AG08395 (cell line): Measurements from ENCODE around the gene TMEM163.
"Not testable (repeated sequence)": the region's sequence is repeated elsewhere in the genome, so short reads cannot be mapped to it uniquely, and the experiment has no call there.

Experiments
- DNase-seq: peaks from one replicate; pipeline ENCODE4 v3.0.0; 2012; ENCODE audit warnings: mixed read lengths, low spot score

The TMEM163 gene

DNA sequence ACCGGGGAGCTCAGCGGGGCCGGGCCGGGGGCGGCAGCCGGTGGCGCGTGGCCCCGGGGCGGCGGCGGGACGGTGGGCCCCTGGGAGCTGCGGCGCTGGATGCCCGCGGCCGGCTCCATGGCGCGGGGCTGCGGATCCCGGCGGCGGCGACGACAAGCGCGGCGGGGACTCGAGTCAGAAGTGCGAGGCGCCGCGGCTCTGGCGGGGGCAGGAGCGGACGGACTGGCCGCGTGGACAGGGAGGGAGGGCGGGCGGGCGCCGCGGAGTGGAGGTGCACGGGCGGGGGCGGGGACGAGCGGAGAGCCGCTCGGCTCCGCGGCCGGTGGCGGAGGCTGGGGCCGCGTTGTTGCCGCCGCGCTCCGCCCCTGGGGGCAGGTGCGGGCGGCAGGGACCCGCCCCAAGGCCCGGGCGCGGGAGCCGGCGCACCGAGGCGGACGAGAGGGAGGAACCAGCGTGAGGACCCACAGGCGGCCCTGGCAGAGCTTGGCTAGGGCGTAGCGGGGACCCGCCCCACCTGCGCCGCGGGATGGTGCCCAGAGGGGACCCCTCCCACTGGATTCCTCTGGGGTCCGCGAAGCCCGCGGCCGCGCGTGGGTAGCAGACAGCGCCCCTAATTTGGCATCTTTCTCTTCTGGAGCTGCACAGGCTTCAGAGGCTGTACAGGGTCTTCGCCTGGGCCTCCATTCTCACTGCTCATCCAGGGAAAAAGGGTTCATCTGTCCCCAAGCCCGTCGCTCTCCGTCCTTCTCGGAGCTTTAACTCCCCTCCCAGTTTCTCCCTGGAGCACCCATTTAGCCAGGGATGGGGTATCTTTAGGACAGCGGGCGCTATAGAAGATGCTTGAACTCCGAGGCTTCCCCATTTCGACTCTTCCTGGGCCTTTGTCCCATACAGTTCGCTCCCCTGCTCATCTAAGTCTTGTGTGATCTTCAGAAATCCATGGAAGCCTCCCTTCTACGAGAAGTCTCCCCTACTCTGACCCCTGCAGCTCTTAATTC lies at the start of gene TMEM163:
Gene TMEM163, minus strand, starts transcription at position 184 of the 998 bp plus-strand sequence.
- DNase-seq: no peak

GRCh38 chr2:134766583-134766982 lies 47.8 kb upstream of the TMEM163 start:
- DNase-seq: no peak

DNA sequence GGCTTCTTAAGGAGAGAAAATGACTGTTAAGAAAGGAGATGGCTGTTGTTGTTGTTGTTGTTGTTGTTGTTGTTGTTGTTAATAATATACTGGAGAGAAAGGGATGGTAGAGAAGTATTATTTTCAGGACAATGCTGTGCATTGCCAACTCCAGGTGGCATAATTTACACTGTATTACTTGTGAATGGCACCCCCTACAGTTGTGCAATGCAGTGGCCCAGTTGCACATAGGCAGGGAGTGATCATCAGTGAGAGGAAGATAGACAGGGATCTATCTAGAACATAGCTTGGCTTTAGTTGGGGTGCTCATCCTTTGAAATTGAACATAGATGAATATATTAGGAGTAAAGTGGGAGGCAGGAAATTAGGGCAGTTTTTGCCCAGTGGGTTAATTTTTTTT lies 47.2 kb upstream of the TMEM163 start:
- no peak for DNase-seq

- no peak for DNase-seq
Measured at GRCh38 chr2:134764164-134764563, 45.4 kb upstream of the TMEM163 start.

DNA sequence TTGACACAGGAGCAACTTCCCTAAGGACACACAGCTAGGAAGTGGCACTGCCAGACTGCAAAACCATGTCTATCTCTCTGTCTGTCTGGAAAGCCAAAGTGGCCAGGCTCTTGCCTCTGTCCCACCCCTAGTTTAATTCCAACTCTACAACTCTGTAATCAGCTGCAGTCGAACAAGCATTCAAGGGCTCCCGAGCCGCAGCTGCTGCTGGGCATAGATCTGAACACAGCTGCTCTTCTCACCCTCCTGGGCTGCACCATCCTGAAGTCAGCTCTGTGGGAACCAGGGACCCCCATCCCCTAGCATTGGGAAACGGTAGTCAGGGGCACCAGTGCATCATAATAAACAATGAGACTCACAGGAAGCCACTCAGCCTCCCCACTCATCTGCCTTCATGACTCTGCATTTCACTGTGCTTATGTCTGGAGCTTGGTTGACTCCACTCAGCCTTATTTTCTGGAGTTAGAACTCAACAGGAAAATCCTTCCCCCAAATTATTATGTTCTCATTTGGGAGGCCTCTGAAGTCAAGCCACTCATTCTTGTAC lies 44.4 kb upstream of the TMEM163 start:
- no peak for DNase-seq

- DNase-seq: no peak
Measured at GRCh38 chr2:134762508-134762907, 43.7 kb upstream of the TMEM163 start.

- DNase-seq: no peak
Measured at GRCh38 chr2:134760385-134760784, 41.6 kb upstream of the TMEM163 start.

DNA sequence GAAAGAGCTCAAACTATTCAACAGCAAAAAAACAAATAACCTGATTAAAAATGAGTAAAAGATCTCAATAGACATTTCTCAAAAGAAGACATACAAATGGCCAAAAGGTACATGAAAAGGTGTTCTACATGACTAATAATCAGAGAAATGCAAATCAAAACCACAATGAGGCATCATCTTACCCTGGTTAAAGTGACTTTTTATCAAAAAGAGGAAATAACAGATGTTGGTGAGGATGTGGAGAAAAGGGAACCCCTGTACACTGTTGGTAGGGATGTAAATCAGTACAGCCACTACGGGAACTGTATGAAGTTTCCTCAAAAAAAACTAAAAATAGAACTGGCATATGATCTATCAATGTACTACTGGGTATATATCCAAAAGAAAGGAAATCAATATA lies 39.8 kb upstream of the TMEM163 start:
- no peak for DNase-seq

GRCh38 chr2:134751981-134752380 lies 33.2 kb upstream of the TMEM163 start:
- not testable (repeated sequence) for DNase-seq

GRCh38 chr2:134745546-134745945 lies 26.7 kb upstream of the TMEM163 start:
- no peak for DNase-seq

- DNase-seq: no peak
Measured at GRCh38 chr2:134745023-134745422, 26.2 kb upstream of the TMEM163 start.

DNA sequence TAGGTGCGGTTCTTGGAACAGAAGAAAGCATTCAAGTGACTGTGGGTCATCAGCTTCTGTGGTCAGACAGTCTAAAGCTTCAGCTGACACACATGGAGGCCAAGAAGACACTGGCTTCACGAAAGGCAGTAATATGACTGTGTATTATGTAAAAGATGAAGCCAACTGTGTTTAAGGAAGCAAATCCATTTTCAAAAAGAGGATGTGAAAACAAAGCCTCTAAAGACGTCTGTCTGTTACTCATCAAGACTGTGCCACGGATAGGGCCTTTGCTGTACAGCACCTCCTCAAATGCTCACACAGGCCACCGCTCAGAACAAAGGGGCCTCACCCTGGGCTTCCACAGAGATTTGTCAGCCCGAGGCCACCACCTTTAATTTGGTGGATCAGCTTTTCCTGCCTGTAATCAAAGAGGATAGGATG lies 21.1 kb upstream of the TMEM163 start:
- no peak for DNase-seq

DNA sequence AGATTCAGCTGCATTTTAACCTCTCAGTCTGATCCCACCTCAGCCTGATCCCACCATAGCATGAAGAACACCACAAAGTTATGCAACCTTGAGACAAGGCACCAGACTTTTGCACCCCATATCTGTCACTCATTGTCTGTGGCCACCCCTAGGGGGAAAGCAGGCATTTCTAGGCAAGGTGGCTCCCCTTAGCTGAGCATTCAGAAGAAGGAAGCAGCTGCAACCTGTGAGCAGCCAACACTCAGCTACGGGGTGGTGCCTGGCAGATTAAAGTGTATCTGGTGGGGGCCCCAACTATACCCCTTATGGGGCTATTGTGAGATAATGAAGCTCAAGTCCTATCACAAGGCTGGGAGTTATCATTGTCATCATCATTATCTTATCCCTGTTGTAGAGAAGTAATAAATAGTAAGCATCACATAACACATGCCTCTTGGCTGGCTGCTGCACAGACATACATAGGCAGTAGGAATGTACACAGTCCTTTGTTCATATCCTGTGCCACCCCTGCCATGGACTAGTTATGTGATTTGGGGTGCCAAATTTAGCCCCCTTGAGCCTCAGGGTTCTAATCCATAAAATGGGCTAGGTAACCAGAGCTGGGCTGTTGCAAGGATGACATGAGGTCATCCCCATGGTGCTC lies 20.6 kb upstream of the TMEM163 start:
- no peak for DNase-seq

GRCh38 chr2:134738141-134738870 lies 19.5 kb upstream of the TMEM163 start:
- no peak for DNase-seq

DNA sequence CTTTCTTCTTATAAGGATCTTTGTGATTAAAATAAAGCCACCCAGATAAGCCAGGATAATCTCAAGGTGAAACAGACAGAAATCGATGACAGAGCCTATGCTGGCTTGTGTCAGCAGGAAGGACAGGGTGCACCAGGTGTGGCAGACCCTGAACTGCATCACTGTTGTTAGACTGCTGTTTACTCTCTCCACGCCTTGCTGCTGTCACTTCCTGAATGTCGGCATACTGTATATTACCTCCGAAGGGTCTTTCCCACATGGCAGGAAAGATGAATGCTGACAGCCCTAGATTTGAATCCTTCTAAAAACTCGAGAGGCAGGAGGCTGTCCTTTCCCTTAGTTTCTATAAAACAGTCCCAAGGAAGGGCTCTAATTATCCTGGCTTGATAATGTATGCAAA lies 18.9 kb upstream of the TMEM163 start:
- no peak for DNase-seq

DNA sequence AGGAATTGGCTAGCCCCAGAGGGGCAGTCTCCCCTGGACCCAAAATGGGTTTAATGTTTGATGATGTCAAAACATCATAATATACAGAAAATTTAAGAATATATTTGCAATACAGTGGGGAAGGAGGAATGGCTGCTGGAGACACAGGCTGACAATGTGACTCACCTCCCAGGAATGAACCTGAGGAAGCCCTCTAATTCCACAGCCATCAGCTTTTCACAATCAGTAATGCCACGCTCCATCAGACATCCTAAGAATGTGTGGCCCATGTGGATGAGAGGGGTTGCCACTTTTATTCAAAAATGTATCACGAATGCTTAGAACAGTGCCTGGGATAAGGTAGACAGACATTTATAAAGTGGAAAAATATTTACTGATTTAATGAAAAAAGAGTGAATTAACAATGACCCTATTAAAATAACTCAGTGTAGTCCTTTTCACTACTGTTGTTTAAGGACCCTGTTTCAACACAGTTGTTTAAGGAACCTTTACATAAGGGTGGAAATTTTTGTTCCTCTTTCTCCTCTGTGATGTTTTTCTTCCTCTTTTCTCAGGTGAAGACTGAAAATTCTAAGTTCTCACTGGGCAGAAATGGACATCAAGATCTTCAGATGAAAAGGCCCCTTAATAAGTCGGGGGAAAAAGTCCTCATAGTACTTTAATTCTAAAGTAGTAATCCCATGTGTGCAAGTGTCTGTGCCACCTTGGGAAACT lies 17.5 kb upstream of the TMEM163 start:
- DNase-seq: peak; percentile 17

- no peak for DNase-seq
Measured at GRCh38 chr2:134728163-134728562, 9.4 kb upstream of the TMEM163 start.

- no peak for DNase-seq
Measured at GRCh38 chr2:134727385-134727784, 8.6 kb upstream of the TMEM163 start.

DNA sequence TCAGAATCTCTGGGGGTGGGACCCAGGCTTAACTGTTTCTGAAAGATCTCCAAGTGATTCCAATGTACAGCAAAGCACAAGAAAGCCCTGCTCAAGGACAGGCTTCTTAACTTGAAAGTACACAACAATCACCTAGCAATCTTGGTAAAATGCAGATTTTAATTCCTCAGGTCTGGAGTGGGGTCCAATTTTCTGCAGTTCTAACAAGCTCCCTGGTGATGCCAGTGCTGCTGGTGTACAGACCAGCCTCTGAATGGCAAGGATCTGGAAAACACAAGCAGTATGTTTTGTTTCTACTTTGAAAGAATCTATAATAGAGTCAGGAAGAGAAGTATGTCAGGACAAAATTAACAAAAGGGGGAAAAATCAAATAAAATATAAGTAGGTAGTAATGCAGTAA lies 7.8 kb upstream of the TMEM163 start:
- DNase-seq: no peak

GRCh38 chr2:134725876-134726275 lies 7.1 kb upstream of the TMEM163 start:
- no peak for DNase-seq

- no peak for DNase-seq
Measured at GRCh38 chr2:134724341-134724740, 5.5 kb upstream of the TMEM163 start.

DNA sequence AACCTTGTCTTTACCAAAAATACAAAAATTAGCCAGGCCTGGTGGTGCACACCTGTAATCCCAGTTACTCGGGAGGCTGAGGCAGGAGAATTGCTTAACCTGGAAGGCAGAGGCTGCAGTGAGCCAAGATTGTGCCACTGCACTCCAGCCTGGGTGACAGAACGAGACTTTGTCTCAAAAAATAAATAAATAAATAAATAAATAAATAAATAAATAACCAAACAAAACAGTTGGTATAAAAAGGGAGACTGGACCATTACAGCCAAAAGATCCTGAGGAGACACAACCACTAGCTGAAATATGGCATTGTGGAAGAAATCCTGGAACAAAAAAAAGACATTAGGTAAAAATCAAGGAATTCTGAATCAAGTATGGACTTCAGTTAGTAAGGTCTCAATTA lies 4.9 kb upstream of the TMEM163 start:
- not testable (repeated sequence) for DNase-seq
